Measurements from ENCODE around the gene PDLIM3. TPM values are rescaled to one million over a fixed set of nuclear protein-coding genes. Genes with fewer than 3 reads are reported as not detected.

The PDLIM3 gene
- total and polyA plus RNA-seq, 2 of the 13 experiments (the other 11 are each of a cell fraction or from before 2014, with no cell fraction given): 5.9 to 14.0 TPM

DNA sequence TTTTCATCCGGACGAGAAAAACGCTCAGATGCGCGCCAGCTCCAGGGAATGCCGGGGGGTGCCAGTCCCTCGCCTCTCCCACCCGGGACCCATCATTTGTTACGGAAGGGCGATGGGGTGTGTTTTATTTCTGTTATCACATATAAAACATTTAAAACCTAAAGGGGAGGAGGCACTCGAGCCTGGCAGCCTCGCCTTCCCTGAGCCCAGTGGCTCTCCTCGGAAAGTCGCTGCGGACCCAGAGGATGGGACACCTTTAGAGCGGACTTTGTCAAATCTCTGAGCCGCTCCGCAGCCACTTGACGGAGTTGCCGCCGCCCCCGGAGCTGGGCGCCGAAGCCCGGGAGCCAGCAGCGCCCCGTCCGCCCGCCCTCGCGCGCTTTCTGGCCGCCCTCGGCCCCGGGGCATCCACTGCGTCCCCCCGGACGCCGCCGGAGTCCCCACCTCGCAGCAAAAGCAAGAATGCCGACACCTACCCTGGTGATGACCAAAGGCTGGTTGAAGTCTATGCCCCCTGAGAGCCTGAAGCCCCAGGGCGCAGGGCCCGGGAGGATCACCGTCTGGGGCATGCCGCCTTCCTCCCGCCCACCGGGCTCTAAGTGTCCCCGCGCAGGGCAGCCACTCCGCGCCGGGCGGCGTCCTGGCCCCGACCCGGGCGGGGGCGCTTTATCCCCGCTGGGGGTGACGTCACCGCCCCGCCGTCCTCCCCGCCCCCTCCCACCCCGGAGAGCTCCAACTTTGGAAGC lies at the start of gene PDLIM3 (continued):
- TF ChIP-seq KLF6 (CRISPR knock-in tag; IDR thresholded peaks at IDR 0.05) (0 out of 2 replicates have a peak, but pooled peaks have one; percentile 26), HNRNPL (IDR thresholded peaks at IDR 0.05; ENCODE audit: low read depth, low read length) (0 out of 2 replicates have a peak, but pooled peaks have one; percentile 21), TAF1 (CRISPR knock-in tag; IDR thresholded peaks at IDR 0.05) (peak; percentile 35), ZFX (CRISPR knock-in tag; IDR thresholded peaks at IDR 0.05; ENCODE audit: low read depth) (peak; percentile 41; the same call in 1 of the 2 replicates), CC2D1A (CRISPR knock-in tag; IDR thresholded peaks at IDR 0.05) (no peak), TRIM24 (CRISPR knock-in tag; IDR thresholded peaks at IDR 0.05) (0 out of 2 replicates have a peak, but pooled peaks have one; percentile 14), ARNT2 (CRISPR knock-in tag; IDR thresholded peaks at IDR 0.05; ENCODE audit: low read depth) (peak; percentile 50; the same call in 1 of the 2 replicates), HOXA5 (CRISPR knock-in tag; IDR thresholded peaks at IDR 0.05) (0 out of 2 replicates have a peak, but pooled peaks have one; percentile 30), KDM5B (CRISPR knock-in tag; IDR thresholded peaks at IDR 0.05; ENCODE audit: borderline replicate concordance) (peak; percentile 45; the same call in 1 of the 2 replicates), TEAD3 (CRISPR knock-in tag; optimal IDR thresholded peaks at IDR 0.05; ENCODE audit: borderline replicate concordance) (peak; percentile 16), POLR2G (IDR thresholded peaks at IDR 0.05; ENCODE audit: low read depth, low read length) (peak; percentile 76), TBX2 (CRISPR knock-in tag; IDR thresholded peaks at IDR 0.05; ENCODE audit: borderline replicate concordance) (0 out of 2 replicates have a peak, but pooled peaks have one; percentile 14), ZMAT3 (CRISPR knock-in tag; conservative IDR thresholded peaks at IDR 0.05) (0 out of 2 replicates have a peak, but pooled peaks have one; percentile 38), ZFP36L1 (CRISPR knock-in tag; IDR thresholded peaks at IDR 0.05) (0 out of 2 replicates have a peak, but pooled peaks have one; percentile 44), ZFP91 (CRISPR knock-in tag; IDR thresholded peaks at IDR 0.05; ENCODE audit: borderline replicate concordance) (peak; percentile 59; the same call in 1 of the 2 replicates), RBFOX2 (IDR thresholded peaks at IDR 0.05; ENCODE audit: low read depth, low read length) (peak; percentile 79), KDM2A (CRISPR knock-in tag; IDR thresholded peaks at IDR 0.05; ENCODE audit: borderline replicate concordance, low read depth) (peak; percentile 46; the same call in 1 of the 2 replicates), ZNF792 (CRISPR knock-in tag; IDR thresholded peaks at IDR 0.05) (peak; percentile 48; the same call in 1 of the 2 replicates), AGO2 (optimal IDR thresholded peaks at IDR 0.05; ENCODE audit: low read depth, low read length) (peak; percentile 31), THAP11 (CRISPR knock-in tag; IDR thresholded peaks at IDR 0.05) (peak; percentile 14; the same call in 1 of the 2 replicates), FOXO4 (CRISPR knock-in tag; conservative IDR thresholded peaks at IDR 0.05) (no peak), CTCF (CRISPR knock-in tag; IDR thresholded peaks at IDR 0.05) (peak; percentile 15; the same call in 1 of the 2 replicates)
- TF ChIP-seq, protein P1, sequence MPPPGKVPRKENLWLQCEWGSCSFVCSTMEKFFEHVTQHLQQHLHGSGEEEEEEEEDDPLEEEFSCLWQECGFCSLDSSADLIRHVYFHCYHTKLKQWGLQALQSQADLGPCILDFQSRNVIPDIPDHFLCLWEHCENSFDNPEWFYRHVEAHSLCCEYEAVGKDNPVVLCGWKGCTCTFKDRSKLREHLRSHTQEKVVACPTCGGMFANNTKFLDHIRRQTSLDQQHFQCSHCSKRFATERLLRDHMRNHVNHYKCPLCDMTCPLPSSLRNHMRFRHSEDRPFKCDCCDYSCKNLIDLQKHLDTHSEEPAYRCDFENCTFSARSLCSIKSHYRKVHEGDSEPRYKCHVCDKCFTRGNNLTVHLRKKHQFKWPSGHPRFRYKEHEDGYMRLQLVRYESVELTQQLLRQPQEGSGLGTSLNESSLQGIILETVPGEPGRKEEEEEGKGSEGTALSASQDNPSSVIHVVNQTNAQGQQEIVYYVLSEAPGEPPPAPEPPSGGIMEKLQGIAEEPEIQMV (CRISPR knock-in tag; IDR thresholded peaks at IDR 0.05; ENCODE audit: low read depth): no peak
